Loucy (cell line): ENCODE measurements around the gene PRAC2.
A peak's percentile ranks its signal among the peaks of the same experiment; 100 is the strongest.
"Not testable (repeated sequence)": the region's sequence is repeated elsewhere in the genome, so short reads cannot be mapped to it uniquely, and the experiment has no call there.

Experiments used
- H2AFZ ChIP-seq: fragments of 200-600 bp; sonication (generic); 2 replicates; pipeline ENCODE4 v1.6.0; 2016; ENCODE audit warnings: antibody characterized with exemption, mild to moderate bottlenecking, low read length, moderate library complexity
- H3F3A ChIP-seq: fragments of 200-600 bp; 2 replicates; pipeline ENCODE4 v1.6.0; 2016; ENCODE audit warnings: antibody characterized with exemption, low read depth, mild to moderate bottlenecking
- H3K27me3 ChIP-seq: fragments of 200-600 bp; sonication (generic); 2 replicates; pipeline ENCODE4 v1.6.1; 2014; ENCODE audit warnings: low read length, mild to moderate bottlenecking; ENCODE audit not compliant: insufficient read depth, poor library complexity, severe bottlenecking
- H3K36me3 ChIP-seq: fragments of 200-600 bp; sonication (generic); 2 replicates; pipeline ENCODE4 v1.6.1; 2016; ENCODE audit warnings: low read length; ENCODE audit not compliant: insufficient read depth
- H3K4me1 ChIP-seq: fragments of 200-600 bp; sonication (generic); 2 replicates; pipeline ENCODE4 v1.5.1; 2014; ENCODE audit warnings: low read length, mild to moderate bottlenecking; ENCODE audit not compliant: insufficient read depth, poor library complexity, severe bottlenecking
- H3K4me2 ChIP-seq: fragments of 200-600 bp; sonication (generic); 2 replicates; pipeline ENCODE4 v1.6.0; 2014; ENCODE audit warnings: antibody characterized with exemption, low read length, low read depth, mild to moderate bottlenecking; ENCODE audit not compliant: poor library complexity, severe bottlenecking
- H3K4me3 ChIP-seq: fragments of 200-600 bp; sonication (generic); 2 replicates; pipeline ENCODE4 v1.5.1; 2014; ENCODE audit warnings: low read length, mild to moderate bottlenecking, mixed read lengths; ENCODE audit not compliant: poor library complexity, severe bottlenecking
- H3K79me2 ChIP-seq: fragments of 200-600 bp; sonication (generic); 2 replicates; pipeline ENCODE4 v1.6.1; 2014; ENCODE audit warnings: low read length; ENCODE audit not compliant: insufficient read depth
- H3K9ac ChIP-seq: fragments of 200-600 bp; sonication (generic); 2 replicates; pipeline ENCODE4 v1.6.0; 2014; ENCODE audit warnings: mild to moderate bottlenecking, low read depth, low read length, moderate library complexity; ENCODE audit not compliant: poor library complexity, severe bottlenecking
- H3K9me2 ChIP-seq: fragments of 200-600 bp; sonication (generic); replicated peaks from 2 replicates; pipeline ENCODE4 v1.6.1; 2016; ENCODE audit warnings: low read depth, low read length, mixed read lengths
- H3K9me3 ChIP-seq: fragments of 200-600 bp; sonication (generic); 2 replicates; pipeline ENCODE4 v1.6.1; 2014; ENCODE audit warnings: mild to moderate bottlenecking, antibody characterized with exemption, low read length, low read depth; ENCODE audit not compliant: insufficient read depth
- H4K20me1 ChIP-seq: fragments of 200-600 bp; sonication (generic); 2 replicates; pipeline ENCODE4 v1.6.0; 2014; ENCODE audit warnings: antibody characterized with exemption, low read length, mild to moderate bottlenecking; ENCODE audit not compliant: insufficient read depth, poor library complexity, severe bottlenecking
- CTCF ChIP-seq: fragments of 200-600 bp; sonication (generic); conservative IDR thresholded peaks from 2 replicates; pipeline ENCODE4 v1.5.1; 2014; ENCODE audit warnings: mild to moderate bottlenecking, antibody characterized with exemption, low read length
- EZH2phosphoT487 ChIP-seq: fragments of 200-600 bp; IDR thresholded peaks from 2 replicates; pipeline ENCODE4 v1.6.1; 2018; ENCODE audit warnings: antibody characterized with exemption, mild to moderate bottlenecking, moderate library complexity, borderline replicate concordance

The PRAC2 gene

GRCh38 chr17:48704361-48705248 lies 18.4 kb upstream of the PRAC2 start:
- Histone ChIP-seq H3K4me2 (no peak overlapping the region), H2AFZ (no peak overlapping the region), H3K36me3 (peaks cover 26% of the 10 kb centered on the region; the same call in 1 of the 2 replicates), H3K27me3 (no peaks in the 10 kb centered on the region), H3K9ac (no peak overlapping the region), H3K9me2 (no peaks in the 10 kb centered on the region), H3K4me1 (no peaks in the 10 kb centered on the region), H3F3A (no peaks in the 10 kb centered on the region), H3K4me3 (no peak overlapping the region), H3K9me3 (no peaks in the 10 kb centered on the region), H3K79me2 (no peaks in the 10 kb centered on the region), H4K20me1 (no peaks in the 10 kb centered on the region)
- TF ChIP-seq CTCF (no peak), EZH2phosphoT487 (no peak)

- H3K4me3 ChIP-seq, result no peak overlapping the region
- H3K9ac ChIP-seq, result no peak overlapping the region
- H3K9me2 ChIP-seq, result no peaks in the 10 kb centered on the region
- H2AFZ ChIP-seq, result no peak overlapping the region
- H3K36me3 ChIP-seq, result peaks cover 5% of the 10 kb centered on the region; the same call in 1 of the 2 replicates
- H4K20me1 ChIP-seq, result no peaks in the 10 kb centered on the region
- H3K4me1 ChIP-seq, result peaks cover 9% of the 10 kb centered on the region
- no peaks in the 10 kb centered on the region for H3K27me3 ChIP-seq
- H3F3A ChIP-seq, result no peaks in the 10 kb centered on the region
- no peaks in the 10 kb centered on the region for H3K9me3 ChIP-seq
- H3K79me2 ChIP-seq, result no peaks in the 10 kb centered on the region
- H3K4me2 ChIP-seq, result no peak overlapping the region
- TF ChIP-seq CTCF, result no peak
These were observed 11.9 kb upstream of the PRAC2 start for GRCh38 chr17:48711128-48711527.

- no peaks in the 10 kb centered on the region for H3K27me3 ChIP-seq
- H2AFZ ChIP-seq, result peak overlapping the region; percentile 98
- no peaks in the 10 kb centered on the region for H3K9me3 ChIP-seq
- H3K36me3 ChIP-seq, result no peaks in the 10 kb centered on the region
- no peaks in the 10 kb centered on the region for H3K9me2 ChIP-seq
- H3K4me2 ChIP-seq, result peak overlapping the region; percentile 52
- no peak overlapping the region for H3K9ac ChIP-seq
- H3F3A ChIP-seq, result no peaks in the 10 kb centered on the region
- H3K4me1 ChIP-seq, result peaks cover 12% of the 10 kb centered on the region
- no peaks in the 10 kb centered on the region for H4K20me1 ChIP-seq
- no peak overlapping the region for H3K4me3 ChIP-seq
- TF ChIP-seq CTCF, result no peak
- TF ChIP-seq EZH2phosphoT487, result no peak
- no peaks in the 10 kb centered on the region for H3K79me2 ChIP-seq
These were observed 7.2 kb upstream of the PRAC2 start for GRCh38 chr17:48715496-48716399.

- H3K79me2 ChIP-seq, H4K20me1 ChIP-seq, H3K4me3 ChIP-seq, H3K27me3 ChIP-seq, H3K9me2 ChIP-seq, H3K36me3 ChIP-seq, H3K9ac ChIP-seq, H3K9me3 ChIP-seq, H3K4me2 ChIP-seq, H3F3A ChIP-seq: not testable (repeated sequence)
- H3K4me1 ChIP-seq, result peaks cover 12% of the 10 kb centered on the region
- peak overlapping the region; percentile 98 for H2AFZ ChIP-seq
These were observed 6.4 kb upstream of the PRAC2 start for GRCh38 chr17:48716549-48716948.
